Activated T-helper 1 cell treated with Interleukin-2 at 50 U/mL for 16 hours (primary cell): ENCODE measurements around the gene NOTO.

Experiments
- DNase-seq: peaks from one replicate; pipeline ENCODE4 v3.0.0-alpha.2; 2020; ENCODE audit warnings: low read depth

The NOTO gene

GRCh38 chr2:73257425-73258125 is 55.2 kb downstream of the NOTO start:
- DNase-seq, result no peak

GRCh38 chr2:73258186-73258912 is 56.0 kb downstream of the NOTO start:
- DNase-seq, result no peak

- no peak for DNase-seq
Observed at GRCh38 chr2:73258913-73259215, 56.5 kb downstream of the NOTO start.

GRCh38 chr2:73259276-73259675 is 56.9 kb downstream of the NOTO start:
- DNase-seq, result no peak

- no peak for DNase-seq
Observed at GRCh38 chr2:73259704-73260337, 57.4 kb downstream of the NOTO start.

GRCh38 chr2:73260338-73260984 is 58.1 kb downstream of the NOTO start:
- DNase-seq, result no peak
